HuH-7 (cell line): ENCODE results near the gene PICK1.

Source experiments
- DNase-seq: peaks from one replicate; pipeline ENCODE4 v3.0.0; 2011; ENCODE audit warnings: low spot score

PICK1 gene

DNA sequence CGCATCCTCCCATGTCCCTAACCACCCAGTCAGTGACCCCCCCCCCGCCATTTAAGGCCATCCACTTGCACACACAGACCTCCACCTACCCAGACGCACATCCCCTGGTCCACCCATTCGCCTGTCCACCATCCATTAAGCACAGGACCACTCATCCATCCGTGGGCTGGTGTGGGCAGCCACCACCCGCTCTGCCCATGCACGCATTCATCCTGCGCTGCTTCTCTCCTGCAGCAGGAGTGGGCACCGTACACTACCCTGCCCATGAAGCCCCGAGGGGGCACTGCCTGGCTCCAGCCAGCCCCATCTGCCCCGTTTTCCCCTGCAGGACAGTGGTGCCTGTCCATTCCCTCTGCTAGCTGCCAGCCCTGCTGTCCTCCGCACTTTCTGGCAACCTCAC lies 30.7 kb downstream of the PICK1 start:
- DNase-seq: no peak

DNA sequence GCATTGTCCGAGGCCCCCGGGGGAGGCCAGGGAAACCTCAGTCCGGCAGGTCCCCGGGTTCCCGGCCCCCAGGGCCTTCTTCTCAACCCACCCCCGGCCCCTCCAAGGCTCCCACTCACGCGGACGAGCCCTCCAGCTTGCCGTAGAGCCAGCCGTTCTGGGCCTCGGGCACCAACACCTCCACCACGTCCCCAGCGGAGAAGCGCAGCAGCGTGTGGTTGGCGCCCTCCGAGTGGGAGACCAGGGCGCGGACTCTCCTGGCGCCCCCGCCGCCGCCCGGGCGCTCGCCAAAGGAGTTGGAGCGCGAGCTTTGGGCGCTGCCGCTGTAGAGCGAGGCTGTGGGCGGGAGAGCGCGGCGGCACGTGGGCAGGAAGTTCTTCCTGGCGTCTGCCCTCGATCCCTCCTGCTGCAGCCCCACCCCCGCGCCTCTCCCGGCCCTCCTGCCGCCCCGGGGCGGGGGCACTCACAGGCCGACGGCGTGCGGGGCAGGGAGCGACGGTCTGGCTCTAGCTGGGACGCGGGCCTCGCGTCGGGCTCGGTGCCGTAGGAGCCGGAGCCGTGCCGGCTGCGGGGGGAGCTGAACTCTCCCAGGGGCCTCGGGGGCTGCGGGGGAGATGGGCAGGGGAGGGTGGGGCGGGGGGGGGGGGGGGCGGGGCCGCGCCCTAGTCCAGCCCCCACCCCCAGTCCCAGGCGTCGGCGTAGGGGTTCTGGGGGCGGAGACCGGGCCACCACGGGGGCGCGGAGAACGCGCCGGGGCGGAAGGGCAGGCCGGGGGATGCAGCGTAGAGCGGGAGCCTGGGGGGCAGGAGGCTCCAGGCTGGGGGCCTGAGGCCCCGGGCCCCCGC lies 31.6 kb downstream of the PICK1 start:
- DNase-seq: no peak

DNA sequence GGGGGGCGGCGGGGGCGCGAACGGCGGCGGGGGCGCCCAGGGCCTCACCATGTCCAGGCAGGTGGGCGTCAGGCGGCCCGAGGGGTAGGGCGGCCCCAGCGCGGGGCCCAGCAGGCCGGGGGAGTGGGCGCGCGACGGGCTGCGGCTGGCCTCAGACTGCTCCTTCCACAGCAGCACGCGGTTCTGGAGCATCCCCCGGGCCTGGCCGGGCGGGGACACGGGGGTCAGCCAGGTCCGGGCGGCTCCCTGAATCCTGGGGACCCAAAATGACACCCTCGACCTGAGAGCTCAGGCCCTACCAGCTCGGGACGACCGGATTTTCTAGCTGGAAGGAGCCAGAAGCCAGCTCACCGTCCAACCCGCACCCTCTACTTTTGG lies 32.3 kb downstream of the PICK1 start:
- DNase-seq: no peak

DNA sequence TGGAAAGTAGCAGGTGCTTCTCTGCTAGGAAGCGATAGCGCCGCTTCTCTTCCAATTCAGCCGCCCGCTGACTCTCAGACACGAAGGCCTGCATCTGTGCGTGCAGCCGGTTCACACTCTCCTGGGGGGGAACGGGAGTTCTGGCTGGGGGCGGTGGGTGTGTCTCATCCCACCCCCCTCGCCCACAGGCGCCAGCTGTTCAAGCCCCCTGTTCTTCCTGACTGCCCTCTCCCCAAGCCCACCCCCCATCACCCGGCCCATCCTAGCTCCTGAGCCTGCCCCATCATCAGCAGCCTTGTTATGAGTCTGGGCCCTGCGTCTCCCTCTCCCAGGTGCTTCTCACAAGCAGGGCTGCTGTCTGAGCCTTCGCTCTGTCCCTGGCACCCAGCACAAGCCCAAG lies 39.9 kb downstream of the PICK1 start:
- no peak for DNase-seq

DNA sequence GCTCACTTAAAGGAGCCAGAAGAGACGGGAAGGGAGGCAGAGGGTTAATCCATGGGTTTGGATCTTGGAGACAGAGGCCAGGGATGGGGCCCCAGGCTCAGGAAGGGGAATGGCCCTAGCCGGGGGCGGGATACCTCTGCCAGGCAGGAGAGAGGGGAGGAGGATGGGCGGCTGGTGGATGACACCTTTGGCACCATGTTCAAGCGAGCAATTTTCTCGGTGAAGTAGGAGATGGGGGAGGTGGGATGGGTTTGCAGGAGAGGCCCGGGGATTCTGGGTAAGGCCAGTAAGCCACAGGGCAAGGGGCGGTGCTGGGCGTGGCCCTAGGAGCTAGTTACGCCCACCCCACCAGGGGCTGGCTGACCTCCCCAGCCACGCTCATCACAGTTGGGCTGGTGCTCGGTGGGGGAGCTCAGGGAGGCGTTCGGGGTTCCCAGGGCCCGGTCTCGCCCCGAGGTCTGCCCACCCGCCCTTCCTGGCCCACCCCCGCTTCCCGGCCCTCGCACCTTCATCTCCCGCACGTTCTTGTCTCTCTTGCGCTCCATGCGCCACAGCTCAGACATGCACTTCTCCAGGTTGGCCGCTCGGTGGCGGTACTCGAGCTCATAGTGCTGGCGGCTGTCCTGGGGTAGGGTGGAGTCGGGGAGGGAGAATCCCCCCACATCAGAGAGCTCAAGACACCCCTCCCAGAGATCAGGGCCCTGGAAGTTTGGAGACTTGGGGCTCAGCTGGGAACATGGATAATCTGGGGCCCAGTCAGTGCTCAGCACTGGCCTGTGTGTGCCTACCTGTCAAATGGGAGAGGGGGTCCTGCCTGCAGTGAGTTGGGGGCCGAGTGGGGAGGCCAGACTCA lies 40.6 kb downstream of the PICK1 start:
- DNase-seq: no peak

DNA sequence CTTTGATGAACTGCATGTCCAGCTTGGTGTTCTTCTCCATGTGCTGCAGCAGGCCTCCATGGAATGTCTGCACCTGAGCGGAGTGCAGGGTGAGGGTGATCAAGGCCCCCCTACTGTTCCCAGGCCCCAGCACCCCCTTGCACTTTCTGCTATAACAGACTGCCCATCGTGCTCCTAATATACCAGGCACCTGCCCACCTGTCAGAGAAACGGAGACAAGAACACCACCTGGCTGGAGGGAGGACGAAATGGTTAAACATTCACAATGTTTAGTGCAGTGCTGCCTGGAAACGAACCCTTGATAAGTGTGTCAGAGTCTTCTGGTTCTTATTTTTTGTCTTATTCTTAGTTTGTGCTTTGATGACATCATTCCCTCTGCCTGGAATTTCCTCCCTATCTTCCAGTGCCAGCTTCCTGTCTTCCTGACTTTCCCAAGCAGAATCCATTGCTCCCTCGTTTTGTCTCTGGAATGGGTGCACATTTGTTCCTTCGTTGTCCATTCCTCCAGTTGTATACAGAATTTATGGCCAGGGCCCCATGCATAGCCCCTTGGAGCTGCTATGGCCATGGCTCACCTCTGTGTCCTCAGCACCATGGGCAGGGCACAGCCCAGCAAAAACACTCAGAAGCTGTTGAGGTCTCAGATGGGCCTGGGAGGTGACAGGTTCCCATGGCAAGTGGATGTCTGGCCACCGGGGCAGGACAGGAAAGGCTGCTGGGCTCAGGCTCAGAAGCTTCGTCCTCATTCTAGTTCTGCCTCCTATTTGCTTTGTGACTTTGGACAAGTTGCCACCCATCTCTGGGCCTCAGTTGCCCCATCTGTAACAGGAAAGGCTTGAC lies 41.4 kb downstream of the PICK1 start:
- DNase-seq: no peak

DNA sequence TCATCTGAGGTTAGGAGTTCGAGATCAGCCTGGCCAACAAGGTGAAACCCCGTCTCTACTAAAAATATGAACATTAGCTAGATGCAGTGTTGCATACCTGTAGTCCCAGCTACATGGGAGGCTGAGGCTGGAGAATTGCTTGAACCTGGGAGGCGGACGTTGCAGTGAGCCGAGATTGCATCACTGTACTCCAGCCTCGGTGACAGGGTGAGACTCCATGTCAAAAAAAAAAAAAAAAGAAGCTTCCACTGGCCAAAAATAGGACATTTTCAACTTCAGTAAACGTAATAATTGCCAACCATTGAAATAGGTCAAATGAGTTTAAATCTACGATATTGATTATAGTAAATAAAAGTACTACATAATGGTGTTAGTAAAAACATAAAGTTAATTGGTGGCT lies 46.4 kb downstream of the PICK1 start:
- no peak for DNase-seq

DNA sequence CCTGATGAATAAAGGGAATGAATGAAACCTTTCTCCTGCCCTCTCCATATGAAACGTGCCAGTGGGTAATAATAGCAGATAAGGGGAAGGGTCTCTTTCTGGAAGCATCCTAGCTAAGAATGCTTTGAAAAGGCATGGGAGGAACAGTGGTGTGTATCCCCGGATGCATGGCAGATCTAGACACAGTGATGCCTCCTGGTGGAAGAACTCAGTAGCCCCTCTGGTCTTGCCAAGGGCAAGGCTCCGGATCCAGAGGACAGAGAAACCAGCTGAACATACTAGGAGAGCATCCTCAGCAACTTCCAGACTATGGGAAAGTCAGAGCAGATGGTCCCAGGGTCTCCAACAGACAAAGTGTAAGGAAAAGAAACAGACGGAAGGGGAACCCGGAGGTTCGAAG lies 46.9 kb downstream of the PICK1 start:
- DNase-seq: peak; percentile 83

DNA sequence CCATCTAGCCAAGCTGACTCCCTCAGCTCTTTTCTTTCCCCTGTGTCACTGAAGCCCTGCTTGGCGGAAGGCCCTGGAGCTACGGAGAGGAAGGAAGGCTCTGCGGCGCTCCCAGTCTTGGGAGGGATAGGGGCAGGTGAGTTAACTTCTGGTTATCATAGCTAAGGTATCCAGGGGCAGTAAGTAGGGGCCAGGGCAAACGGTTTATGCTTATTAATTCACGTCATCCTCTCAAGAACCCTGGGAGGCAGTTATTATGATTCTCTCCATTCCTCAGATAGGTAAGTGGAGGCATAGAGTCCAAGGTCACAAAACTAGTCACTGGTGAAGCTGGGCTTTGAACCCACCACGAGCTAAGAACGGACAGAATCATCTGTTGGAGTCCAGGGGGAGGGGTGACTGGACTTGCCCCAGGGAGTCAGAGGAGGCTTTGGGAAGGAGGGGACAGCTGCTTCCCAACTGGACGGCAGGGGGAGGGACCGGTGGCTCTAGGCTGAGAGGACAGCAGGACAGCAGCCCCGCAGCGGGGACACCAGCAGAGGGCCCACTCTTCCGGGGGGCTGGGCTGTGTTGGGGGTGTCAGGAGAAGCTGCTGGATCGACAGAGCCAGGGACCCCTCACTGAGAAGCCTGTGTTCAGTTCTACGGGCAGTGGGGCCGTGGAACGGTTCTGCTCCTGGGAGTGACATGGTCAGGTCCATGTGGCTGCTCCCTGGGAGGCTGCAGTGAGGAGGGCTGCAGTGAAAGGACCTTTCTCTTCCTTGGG lies 49.8 kb downstream of the PICK1 start:
- no peak for DNase-seq

DNA sequence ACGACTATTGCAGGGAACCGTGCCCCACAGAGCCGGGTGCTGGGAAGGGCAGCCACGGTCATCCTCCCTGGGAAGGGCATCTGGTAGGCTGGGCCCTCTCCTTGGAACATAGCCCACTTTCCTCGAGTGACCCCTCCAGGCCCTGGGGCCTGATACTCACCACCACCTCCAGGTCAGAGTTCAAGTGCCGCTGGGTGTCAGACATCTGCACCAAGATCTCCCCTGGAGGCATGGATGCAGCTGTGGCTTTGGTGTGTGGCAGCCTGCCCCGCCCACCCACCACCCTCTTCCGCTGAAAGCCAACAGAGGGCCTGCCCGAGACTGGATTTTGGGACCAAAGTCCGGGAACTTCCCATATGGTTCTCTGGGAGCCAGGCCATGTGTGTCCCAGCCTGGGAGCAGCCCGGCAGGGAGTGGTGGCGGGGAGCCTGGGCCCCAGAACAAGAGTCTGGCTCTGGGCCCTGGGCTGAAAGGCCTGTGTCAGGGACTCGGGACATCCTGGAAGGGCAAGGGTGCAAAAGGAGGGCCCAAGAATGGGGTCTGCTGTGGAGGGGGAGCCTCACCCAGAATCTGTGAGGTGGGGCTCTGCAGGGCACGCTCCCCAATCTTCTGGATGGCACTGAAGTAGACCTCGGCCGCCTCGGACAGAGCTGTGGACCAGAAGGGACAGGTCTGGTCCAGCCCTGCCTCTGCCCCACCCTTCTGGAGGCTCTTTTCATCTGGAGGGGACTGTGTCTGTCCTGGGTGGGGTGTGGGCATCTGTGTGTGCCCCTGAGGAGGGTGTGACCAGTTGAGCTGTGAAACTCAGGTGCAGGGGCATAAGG lies 50.7 kb downstream of the PICK1 start:
- DNase-seq: peak; percentile 91

DNA sequence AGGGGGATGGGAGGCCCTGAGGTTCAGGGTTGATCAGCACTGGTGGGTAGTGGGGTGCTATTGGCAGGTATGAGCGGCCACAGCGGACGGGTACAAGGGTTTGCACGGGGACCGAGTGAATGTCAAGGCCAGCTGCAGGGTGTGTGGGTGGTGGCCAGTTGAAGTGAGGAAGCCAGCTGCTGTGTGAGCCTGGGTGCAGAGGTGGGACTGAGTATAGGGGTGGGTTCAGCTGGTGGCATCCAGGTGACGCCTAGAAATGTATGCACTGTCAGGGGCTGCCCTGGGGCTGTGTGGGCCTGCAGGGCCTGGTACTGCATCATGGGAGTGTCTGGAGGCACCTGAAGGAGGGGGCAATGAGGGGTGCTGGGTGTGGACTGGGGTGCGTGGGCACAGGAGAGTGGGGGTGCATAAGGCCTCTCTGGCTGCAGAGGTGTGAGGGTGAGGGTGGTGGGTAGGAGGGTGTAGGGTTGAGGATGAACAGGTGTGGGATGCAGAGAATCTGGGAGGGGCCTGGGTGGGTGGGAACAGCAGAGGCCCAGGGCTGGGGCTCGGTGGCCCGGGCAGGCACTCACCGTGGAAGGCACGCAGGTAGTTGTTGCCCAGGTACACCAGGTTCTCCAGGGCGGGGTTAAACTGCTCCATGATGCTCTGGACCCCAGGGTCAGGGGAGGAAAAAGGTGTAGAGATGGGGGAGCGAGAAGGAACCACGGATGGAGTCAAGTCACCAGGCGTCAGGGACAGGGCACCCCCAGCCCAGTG lies 51.5 kb downstream of the PICK1 start:
- no peak for DNase-seq

DNA sequence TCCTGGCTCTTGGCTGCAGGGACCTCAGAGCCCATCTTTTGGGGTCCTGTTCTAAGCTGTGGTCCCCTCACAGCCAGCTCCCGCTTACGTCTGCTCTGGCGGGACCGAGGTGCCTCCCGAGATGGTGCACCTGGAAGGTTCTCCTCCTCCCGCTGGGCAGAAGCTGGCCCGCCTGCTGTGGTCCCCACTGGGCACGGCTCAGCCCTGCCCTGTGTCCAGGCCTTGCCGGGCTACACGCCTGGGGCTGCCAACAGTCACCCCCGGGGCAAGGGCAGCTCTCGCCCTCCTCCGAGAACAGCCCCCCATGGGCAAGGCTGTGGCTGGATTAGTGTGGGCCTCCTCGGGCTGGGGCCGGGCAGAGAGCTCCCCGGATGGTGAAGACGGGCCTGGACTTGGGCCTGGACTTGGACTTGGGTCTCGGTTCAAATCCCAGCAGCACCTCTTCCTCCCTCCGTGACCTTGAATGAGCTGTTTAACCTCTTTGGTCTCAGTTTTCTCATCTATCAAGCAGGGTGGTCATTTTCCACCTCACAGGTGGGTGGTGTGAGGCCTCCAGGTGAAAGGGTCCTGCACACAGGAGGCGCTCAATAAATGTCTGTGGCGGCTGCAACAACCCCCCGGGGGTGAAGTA lies 52.3 kb downstream of the PICK1 start:
- no peak for DNase-seq

DNA sequence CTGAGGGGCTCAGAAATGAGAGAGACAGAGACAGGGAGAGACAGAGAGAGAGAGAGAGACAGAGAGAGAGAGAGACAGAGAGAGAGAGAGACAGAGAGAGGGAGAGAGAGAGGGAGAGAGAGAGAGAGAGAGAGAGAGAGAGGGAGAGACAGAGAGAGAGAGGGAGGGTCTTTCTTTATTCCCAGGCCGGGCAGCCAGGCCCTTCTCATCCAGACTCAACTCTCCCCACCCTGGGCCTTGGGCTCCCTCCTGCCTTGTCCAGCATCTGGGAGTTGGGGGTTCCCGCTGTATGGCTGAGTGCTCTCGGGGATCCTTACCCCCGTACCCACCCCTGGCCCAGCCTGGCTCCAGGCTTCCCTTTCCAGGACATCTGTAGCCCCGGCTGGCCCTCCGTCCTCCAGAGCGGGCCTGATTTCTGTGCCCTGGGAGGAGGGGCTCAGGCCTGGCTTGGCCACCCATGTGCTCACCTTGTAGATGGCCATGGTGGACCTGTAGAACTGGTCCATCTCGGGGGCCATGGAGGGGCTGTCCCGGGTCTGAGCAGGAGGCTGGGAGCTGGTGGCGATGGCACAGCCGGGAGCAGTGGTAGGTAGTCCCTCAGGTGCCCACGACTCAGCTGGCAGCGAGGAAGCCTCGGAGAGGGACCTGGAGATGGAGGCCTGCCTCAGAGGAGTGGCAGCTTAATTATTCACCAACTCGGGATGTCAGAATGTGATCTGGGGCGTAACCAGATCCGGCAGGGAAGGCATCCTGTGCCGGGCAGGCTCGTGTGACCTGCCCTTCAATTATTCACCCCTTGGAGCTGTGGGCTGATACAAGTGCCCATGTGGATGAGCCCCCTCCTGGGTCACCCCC lies 53.0 kb downstream of the PICK1 start, which contains the start of gene BAIAP2L2:
Gene BAIAP2L2, minus strand, starts transcription at position 677 of the 855 bp plus-strand sequence. Its CDS starts 159 bp downstream, at position 518.
- DNase-seq: peak; percentile 94

DNA sequence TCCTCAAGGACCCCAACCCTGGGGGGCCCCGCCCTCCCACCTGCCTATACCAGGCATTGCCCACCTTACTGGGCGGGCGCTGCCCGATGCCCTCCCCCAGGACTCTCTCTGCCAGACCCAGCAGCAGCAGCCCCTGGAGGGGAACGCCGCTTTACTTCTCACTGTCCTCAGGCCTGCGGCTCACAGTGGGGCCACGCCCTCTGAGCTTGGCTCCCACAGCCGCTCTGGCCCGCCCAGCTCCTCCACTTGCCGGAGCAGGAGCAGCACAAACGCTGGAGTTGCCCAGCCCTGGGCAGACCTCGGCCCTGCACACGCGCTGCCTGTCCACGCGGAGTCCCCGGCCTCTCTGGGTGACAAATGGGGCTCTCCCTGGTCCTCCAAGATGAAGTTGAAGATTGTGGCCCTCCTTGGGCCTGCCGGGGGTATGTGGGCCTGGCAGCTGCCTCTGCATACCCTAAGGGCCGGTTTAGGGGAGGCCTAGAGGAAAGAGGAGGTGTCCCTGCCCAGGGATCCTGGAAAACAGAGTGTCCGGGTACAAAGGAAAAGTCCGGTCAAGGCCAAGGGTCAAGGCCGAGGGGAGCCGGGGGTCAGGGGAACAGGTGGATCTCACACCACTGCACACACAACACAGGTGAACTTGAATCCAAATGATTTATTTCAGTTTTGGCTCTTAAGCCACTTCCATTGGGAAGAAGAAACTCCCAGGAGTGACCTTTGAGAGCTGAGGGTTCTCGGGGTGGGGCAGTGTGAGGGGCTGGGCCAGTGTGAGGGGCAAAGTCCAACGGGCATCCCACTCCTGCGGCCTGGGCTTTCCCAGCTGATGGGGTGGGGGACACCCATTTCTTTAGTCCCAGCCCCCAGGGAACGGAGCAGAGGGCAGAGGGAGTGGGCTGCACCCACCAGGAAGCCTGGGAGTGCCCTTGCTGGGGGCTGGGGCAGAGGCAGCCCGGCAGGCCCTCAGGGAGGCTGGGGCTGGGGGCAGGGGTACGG lies 54.0 kb downstream of the PICK1 start:
- DNase-seq: peak; percentile 84

DNA sequence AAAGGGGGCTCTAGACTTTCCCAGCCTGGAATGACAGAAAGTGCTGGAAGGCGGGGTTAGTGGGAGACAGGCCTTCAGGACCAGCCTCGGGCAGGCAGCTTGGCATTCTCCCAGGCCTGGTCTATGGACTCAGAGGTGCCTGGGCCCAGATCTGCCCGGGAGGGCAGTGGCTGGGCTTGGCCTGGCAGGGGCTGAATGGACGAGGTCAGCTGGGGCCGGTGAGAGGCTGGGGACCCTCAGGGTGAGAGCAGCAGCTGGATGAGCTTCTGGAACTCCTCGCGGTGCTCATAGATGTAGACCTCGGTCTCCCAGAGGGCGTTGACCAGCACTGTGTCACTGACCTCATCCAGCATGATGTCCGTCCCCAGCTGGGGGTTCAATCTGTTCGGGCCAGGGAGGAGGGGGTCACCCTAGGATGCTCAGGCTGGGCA lies 54.7 kb downstream of the PICK1 start:
- DNase-seq: no peak

DNA sequence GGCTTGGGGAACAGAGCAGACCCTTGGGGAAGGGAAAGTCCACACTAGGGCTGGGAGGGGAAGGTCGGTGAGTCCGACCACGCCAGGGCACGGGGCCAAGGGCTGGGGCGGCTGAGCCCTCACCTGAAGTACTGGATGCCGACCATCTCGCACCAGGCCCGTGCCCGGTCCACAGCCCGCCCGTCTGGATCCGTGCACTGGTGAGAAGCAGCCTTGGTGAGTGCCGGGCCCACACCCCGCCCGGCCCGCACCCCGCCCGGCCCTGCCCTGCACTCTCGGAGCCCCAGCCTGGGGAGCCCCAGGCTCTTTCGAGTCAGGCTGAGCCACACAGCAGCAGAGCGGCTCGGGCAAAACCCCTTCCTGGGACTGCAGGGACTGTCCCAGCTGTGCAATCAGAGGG lies 55.2 kb downstream of the PICK1 start:
- DNase-seq: no peak
